GM12801 (cell line): ENCODE data around the gene MMP25.

Source experiments
- TF ChIP-seq, protein P1 (sequence below): IDR thresholded peaks from one replicate; pipeline ENCODE4 v1.5.1; 2011; ENCODE audit warnings: control low read depth; ENCODE audit not compliant: insufficient read length; ENCODE audit errors: extremely low read depth

MMP25 gene

DNA sequence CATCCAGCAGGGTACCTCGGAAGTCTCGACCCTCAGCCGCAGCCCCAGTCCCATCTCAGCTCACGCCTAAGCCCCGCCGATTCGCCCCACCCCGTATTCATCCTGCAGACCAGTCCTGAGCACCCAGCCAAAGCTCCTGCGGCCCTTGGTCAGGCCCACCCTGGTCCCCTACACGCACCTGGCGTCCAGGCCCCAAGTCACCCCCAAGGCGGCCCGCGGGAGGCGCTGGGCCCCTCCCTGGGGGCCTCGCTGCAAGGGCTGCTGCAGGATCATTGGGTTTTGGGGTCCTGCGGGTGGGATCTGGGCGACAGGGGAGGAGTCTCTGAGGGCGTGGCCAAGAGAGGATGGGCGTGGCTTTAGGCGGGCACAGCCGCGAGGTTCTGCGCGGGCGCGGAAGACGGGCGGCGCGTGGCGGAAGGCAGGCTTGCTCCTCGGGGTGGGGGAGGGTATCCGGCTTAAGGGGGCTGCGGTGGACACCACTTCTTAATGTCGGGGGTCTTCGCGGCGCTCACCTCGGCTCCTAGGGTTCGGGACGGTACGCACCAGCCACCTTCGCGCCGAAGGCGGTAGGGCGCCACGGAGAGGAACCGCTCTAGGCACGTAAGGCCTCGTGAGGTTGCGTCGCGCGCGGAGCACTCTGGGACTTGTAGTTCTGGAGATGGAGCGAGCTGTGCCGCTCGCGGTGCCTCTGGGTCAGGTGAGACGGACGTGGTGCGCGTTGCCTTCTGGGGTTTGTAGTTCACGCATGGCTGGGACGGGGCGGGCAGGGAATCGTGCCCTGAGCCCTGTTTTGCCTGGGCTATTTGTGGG lies 22.5 kb upstream of the MMP25 start, which contains the start of the genes HCFC1R1 and THOC6:
HCFC1R1 (minus strand) TSS at position 274 of the 810 bp plus-strand sequence; CDS start at position 273, 1 bp downstream.
THOC6 (plus strand) TSS at position 367 of the 810 bp plus-strand sequence; CDS start at position 659, 292 bp downstream.
- TF ChIP-seq, protein P1, sequence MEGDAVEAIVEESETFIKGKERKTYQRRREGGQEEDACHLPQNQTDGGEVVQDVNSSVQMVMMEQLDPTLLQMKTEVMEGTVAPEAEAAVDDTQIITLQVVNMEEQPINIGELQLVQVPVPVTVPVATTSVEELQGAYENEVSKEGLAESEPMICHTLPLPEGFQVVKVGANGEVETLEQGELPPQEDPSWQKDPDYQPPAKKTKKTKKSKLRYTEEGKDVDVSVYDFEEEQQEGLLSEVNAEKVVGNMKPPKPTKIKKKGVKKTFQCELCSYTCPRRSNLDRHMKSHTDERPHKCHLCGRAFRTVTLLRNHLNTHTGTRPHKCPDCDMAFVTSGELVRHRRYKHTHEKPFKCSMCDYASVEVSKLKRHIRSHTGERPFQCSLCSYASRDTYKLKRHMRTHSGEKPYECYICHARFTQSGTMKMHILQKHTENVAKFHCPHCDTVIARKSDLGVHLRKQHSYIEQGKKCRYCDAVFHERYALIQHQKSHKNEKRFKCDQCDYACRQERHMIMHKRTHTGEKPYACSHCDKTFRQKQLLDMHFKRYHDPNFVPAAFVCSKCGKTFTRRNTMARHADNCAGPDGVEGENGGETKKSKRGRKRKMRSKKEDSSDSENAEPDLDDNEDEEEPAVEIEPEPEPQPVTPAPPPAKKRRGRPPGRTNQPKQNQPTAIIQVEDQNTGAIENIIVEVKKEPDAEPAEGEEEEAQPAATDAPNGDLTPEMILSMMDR: no peak

DNA sequence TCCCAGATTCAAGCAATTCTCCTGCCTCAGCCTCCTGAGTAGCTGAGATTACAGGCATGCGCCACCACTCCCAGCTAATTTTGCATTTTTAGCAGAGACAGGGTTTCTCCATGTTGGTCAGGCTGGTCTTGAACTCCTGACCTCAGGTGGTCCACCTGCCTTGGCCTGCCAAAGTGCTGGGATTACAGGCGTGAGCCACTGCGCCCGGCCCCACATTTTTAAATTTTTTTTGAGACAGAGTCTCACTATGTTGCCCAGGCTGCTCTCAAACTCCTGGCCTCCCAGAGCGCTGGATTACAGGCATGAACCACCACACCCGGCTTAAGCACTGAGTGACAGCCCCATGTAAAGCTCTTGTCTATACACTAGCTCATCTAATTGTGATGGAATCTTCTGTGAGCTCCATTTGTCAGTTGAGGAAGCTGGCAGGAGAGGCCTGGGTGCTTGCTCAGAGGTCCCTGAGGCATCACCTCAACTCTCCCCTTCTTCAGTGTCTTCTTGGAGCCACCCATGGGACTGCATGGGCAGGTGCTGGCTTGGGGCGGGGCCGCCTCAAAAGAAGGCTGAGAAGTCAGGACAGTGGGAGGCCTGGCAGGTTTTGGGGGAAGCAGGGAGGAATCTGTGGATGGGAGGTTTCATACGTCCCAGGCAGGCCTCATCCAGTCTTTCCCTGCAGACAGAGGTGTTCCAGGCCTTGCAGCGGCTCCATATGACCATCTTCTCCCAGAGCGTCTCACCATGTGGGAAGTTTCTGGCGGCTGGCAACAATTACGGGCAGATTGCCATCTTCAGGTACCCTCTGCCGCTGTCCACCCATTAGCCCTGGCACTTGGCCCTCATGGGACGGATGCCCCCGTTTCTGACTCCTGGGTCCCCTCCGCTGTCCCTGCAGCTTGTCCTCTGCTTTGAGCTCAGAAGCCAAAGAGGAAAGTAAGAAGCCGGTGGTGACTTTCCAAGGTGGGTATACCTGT lies 21.0 kb upstream of the MMP25 start:
- TF ChIP-seq, protein P1: no peak

DNA sequence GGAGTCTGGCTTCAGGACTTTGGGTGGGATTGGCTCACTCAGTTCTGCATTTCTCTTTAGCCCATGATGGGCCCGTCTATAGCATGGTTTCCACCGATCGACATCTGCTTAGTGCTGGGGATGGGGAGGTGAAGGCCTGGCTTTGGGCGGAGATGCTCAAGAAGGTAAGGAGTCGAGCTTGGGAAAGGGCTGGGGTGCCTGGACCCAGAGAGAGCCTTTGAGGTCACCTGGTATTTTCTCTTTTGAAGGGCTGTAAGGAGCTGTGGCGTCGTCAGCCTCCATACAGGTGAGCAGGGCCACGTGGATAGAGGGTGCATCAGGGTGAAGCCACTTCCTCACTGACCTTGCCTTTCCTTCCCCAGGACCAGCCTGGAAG lies 20.4 kb upstream of the MMP25 start:
- TF ChIP-seq, protein P1: no peak

DNA sequence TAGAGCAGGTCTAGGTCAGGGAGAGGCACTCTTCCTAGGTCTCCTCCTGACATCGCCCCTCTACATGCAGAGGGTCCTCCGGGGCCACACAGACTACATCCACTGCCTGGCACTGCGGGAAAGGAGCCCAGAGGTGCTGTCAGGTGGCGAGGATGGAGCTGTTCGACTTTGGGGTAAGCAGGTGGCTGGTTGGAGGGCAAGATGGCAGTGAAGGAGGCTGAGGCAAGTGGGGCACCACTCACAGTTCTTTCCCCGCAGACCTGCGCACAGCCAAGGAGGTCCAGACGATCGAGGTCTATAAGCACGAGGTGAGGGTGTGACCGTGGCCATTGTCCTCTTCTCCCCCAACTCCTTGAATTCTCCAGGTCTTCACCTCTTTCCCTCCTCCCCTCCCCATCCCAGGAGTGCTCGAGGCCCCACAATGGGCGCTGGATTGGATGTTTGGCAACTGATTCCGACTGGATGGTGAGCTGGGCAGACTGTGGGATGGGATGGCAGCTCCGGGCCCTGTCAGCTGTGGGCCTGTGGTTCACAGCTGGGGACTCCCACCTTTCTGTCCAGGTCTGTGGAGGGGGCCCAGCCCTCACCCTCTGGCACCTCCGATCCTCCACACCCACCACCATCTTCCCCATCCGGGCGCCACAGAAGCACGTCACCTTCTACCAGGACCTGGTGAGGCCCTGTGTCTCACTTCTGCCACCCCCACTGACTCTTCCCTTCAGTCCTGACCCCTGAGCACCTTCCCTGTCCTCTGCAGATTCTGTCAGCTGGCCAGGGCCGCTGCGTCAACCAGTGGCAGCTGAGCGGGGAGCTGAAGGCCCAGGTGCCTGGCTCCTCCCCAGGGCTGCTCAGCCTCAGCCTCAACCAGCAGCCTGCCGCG lies 19.5 kb upstream of the MMP25 start:
- TF ChIP-seq, protein P1: no peak

DNA sequence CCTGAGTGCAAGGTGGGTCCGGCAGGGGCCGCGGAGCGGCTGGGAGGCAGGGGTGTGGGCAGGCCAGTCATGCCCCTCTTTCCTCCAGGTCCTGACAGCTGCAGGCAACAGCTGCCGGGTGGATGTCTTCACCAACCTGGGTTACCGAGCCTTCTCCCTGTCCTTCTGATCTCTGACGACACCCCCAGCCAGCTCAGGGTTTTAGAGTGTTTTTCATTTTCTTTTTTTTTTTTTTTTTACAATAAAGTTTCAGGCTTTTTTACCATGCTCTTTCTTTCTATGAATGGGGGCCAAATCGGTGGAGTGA lies 18.9 kb upstream of the MMP25 start:
- TF ChIP-seq, protein P1: no peak

DNA sequence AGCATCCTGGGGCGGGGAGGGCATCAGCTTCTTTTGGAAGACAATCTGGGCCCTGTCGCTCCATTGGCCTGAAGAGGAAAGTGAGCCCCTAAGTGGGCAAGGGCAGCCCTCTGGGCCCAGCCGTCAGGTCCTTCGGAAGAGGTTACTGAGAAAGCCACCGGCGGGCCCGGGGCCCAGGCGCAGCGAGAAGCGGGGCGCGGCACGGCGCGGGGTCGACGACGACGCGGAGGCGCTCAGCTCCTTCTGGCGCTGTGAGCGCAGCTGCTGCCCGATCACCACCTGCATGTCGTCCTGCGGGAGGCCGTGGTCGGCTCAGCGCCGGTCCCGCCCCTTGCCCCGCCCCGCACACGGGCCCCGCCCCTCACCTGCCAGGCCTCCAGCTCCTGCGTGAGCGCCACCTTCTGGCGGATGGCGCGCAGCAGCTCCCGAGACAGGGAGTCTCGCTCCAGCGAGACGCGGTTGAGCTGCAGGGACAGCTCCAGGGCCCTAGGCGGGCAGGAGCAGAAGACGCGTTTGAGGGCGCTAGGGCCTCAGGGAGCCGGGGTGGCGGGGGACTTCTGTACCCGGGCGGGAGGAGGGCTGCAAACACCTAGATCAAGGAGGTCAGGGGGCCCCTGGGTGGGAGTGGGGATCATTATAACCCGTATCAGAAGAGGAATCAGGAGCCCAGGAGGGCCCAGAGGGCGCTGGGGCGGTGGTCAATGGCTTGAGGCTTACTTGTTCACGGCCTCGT lies 18.2 kb upstream of the MMP25 start:
- TF ChIP-seq, protein P1: no peak
